Ovary (tissue), 9 donors: ENCODE data around the gene JAKMIP3. TPM values are rescaled to one million over a fixed set of nuclear protein-coding genes. Genes with fewer than 3 reads are reported as not detected.
"Not testable (repeated sequence)": the region's sequence is repeated elsewhere in the genome, so short reads cannot be mapped to it uniquely, and the experiment has no call there.

Experiments used
- DNase-seq, 5 donors: peaks; one replicate each; pipeline ENCODE4 v3.0.0-alpha.2; 2019 to 2020
- H3K27ac ChIP-seq, 2 donors: fragments of 200-600 bp; one replicate each; pipeline versions ENCODE4 v1.5.1 to v1.8.0; 2019 to 2022
- H3K27me3 ChIP-seq: fragments of 200-600 bp; one replicate; pipeline ENCODE4 v1.8.0; 2022
- H3K36me3 ChIP-seq: fragments of 200-600 bp; sonication (generic); one replicate; pipeline ENCODE4 v1.5.1; 2019
- H3K4me1 ChIP-seq: one replicate; pipeline ENCODE4 v1.8.1; 2013; ENCODE audit warnings: mild to moderate bottlenecking, moderate library complexity; ENCODE audit not compliant: insufficient read depth
- H3K4me3 ChIP-seq: fragments of 200-600 bp; sonication (generic); one replicate; pipeline ENCODE4 v1.5.1; 2017
- H3K9me3 ChIP-seq, 2 donors: fragments of 200-600 bp in 1 of 2; sonication (generic) in 1 of 2; one replicate each; pipeline versions ENCODE4 v1.5.1 to v1.8.1; 2013 to 2019; ENCODE audit warnings: mild to moderate bottlenecking in 1 of 2, moderate library complexity in 1 of 2
- CTCF ChIP-seq, 3 donors: fragments of 450-650 bp in 2 of 3; fragments of 200-600 bp in 1 of 3; IDR thresholded peaks; one replicate each; pipeline versions ENCODE4 v1.5.1 to v1.8.0; 2016 to 2022; ENCODE audit warnings: antibody characterized with exemption in 3 of 3, mild to moderate bottlenecking in 1 of 3
- EP300 ChIP-seq: sonication (generic); formaldehyde crosslinking; IDR thresholded peaks from one replicate; pipeline ENCODE4 v1.6.1; 2017; ENCODE audit warnings: antibody characterized with exemption
- POLR2A ChIP-seq: fragments of 450-650 bp; IDR thresholded peaks from one replicate; pipeline ENCODE4 v1.6.1; 2017; ENCODE audit warnings: antibody characterized with exemption, mild to moderate bottlenecking, moderate library complexity
- WGBS, 3 donors: extraction: QIAGEN DNeasy Blood & Tissue Kit in 1 of 3; methylation state at CpG; one replicate each; pipeline versions ENCODE4 v1.1.5 to v1.1.7; 2013 to 2017; 5-methylcytosine and 5-hydroxymethylcytosine counted together
- intact Hi-C, 4 donors: fragments of 100-400 bp; cut with DNase I; formaldehyde crosslinking; loops; one replicate each; pipeline versions ENCODE4 v1.11.0 to v1.15.1; 2022 to 2023
- polyA plus RNA-seq, 2 donors: library from polyadenylated mRNA; stranded (reverse); fragments of 200-250 nt in 1 of 2; fragments of 350-450 nt in 1 of 2; fragmentation: Illumina TruSeq in 1 of 2; extraction: RNeasy Lipid Tissue Mini Kit (QIAGEN cat#74804) in 1 of 2; gene quantifications; one replicate each; pipeline ENCODE4 v1.2.3, GENCODE V29; 2013 to 2014
- total RNA-seq, 7 donors: library from RNA; depleted of rRNA in 2 of 7; stranded (reverse); fragments of >200 nt in 2 of 7; fragmentation: NEBNext Ultra II Directional in 3 of 7; extraction: Animal tissue kit (Norgen Biotek cat#: 25700) in 3 of 7; gene quantifications; one replicate each; pipeline versions ENCODE4 v1.1.0 to v1.2.4, GENCODE V29; 2016 to 2023
- donor health status: DM: no; HTN: no; CAD: no; lungs with moderate emphysema.
- donor health status: DM: no; HTN: no; CAD: no.
- donor health status: Bipolar disorder and iron deficiency.
- donor health status: DM: yes; HTN: yes; CAD: no.
- donor health status: DM: no; HTN: no; CAD: no.
- donor health status: DM: yes; HTN: yes; CAD: no.

Gene JAKMIP3
- total and polyA plus RNA-seq, 9 donors: 0.48 to 2.5 (median 1.5) TPM

GRCh38 chr10:132076578-132077081 is 10.9 kb downstream of the JAKMIP3 start:
- TF ChIP-seq POLR2A (no peak), CTCF (IDR thresholded peaks at IDR 0.05) (no peak), EP300 (no peak)
- H3K36me3 ChIP-seq: no peaks in the 10 kb centered on the region
- no peaks in the 10 kb centered on the region for H3K27me3 ChIP-seq
- H3K9me3 ChIP-seq: no peaks in the 10 kb centered on the region
- no peak overlapping the region for H3K4me3 ChIP-seq
- H3K27ac ChIP-seq: no peak overlapping the region
- intact Hi-C loops: no loop called here
- H3K4me1 ChIP-seq: no peaks in the 10 kb centered on the region
- WGBS, 3 donors: 85 to 94% (median 88%) methylated on average over 19 of the region's 19 CpGs
- no peak for DNase-seq

GRCh38 chr10:132077091-132077490 is 11.3 kb downstream of the JAKMIP3 start:
- intact Hi-C loops: no loop called here
- H3K27me3 ChIP-seq: no peaks in the 10 kb centered on the region
- H3K4me1 ChIP-seq: no peaks in the 10 kb centered on the region
- H3K4me3 ChIP-seq: no peak overlapping the region
- 74 to 80% (median 77%) methylated on average over 9 of the region's 9 CpGs for WGBS, 3 donors
- no peak for TF ChIP-seq EP300
- TF ChIP-seq POLR2A: no peak
- no peak for TF ChIP-seq CTCF (IDR thresholded peaks at IDR 0.05)
- no peaks in the 10 kb centered on the region for H3K36me3 ChIP-seq
- H3K9me3 ChIP-seq: no peaks in the 10 kb centered on the region
- no peak overlapping the region for H3K27ac ChIP-seq
- DNase-seq: no peak

GRCh38 chr10:132078746-132079345 is 13.1 kb downstream of the JAKMIP3 start:
- WGBS, 3 donors: 76 to 84% (median 82%) methylated on average over 28 to 30 of the region's 30 CpGs
- no peak overlapping the region for H3K27ac ChIP-seq
- no peak for DNase-seq
- H3K27me3 ChIP-seq: no peaks in the 10 kb centered on the region
- H3K36me3 ChIP-seq: no peaks in the 10 kb centered on the region
- intact Hi-C loops: no loop called here
- TF ChIP-seq EP300 (no peak), POLR2A (no peak), CTCF (IDR thresholded peaks at IDR 0.05) (no peak)
- H3K4me1 ChIP-seq: no peaks in the 10 kb centered on the region
- H3K4me3 ChIP-seq: no peak overlapping the region
- no peaks in the 10 kb centered on the region for H3K9me3 ChIP-seq

- intact Hi-C loops, H3K4me1 ChIP-seq, H3K27ac ChIP-seq, H3K9me3 ChIP-seq, H3K36me3 ChIP-seq, H3K4me3 ChIP-seq, H3K27me3 ChIP-seq, DNase-seq: not testable (repeated sequence)
- 89 to 90% (median 89%) methylated on average over 2 of the region's 2 CpGs for WGBS, 3 donors
Measured at GRCh38 chr10:132084384-132084783, 18.6 kb downstream of the JAKMIP3 start.

GRCh38 chr10:132093236-132093635 is 27.5 kb downstream of the JAKMIP3 start:
- H3K36me3 ChIP-seq, DNase-seq, H3K27me3 ChIP-seq, H3K27ac ChIP-seq, H3K4me1 ChIP-seq, intact Hi-C loops, H3K4me3 ChIP-seq, H3K9me3 ChIP-seq: not testable (repeated sequence)
- WGBS, 3 donors: 82 to 93% (median 87%) methylated on average over 10 of the region's 10 CpGs
